Coronary artery (tissue), 2 donors: Measurements from ENCODE around the gene TEAD2.

ENCODE experiments used
- DNase-seq: peaks from one replicate; pipeline ENCODE4 v3.0.0-alpha.2; 2017; ENCODE audit warnings: low spot score
- H3K27ac ChIP-seq, 2 donors: fragments of 200-600 bp; sonication (generic); one replicate each; pipeline ENCODE4 v1.5.1; 2016 to 2019
- H3K4me3 ChIP-seq: fragments of 200-600 bp; sonication (generic); 2 replicates; pipeline ENCODE4 v1.5.1; 2016; ENCODE audit warnings: mild to moderate bottlenecking, moderate library complexity
- CTCF ChIP-seq: fragments of 200-600 bp; sonication (generic); IDR thresholded peaks from one replicate; pipeline ENCODE4 v1.5.1; 2019; ENCODE audit warnings: antibody characterized with exemption

TEAD2 gene

GRCh38 chr19:49368711-49369358 lies 6.6 kb upstream of the TEAD2 start:
- no peak for TF ChIP-seq CTCF
- DNase-seq, result no peak
- Histone ChIP-seq H3K4me3 (no peak overlapping the region), H3K27ac (no peak overlapping the region)

- no peak for TF ChIP-seq CTCF
- DNase-seq, result no peak
- Histone ChIP-seq H3K27ac (no peak overlapping the region), H3K4me3 (no peak overlapping the region)
Observed at GRCh38 chr19:49366110-49366509, 3.9 kb upstream of the TEAD2 start.

GRCh38 chr19:49364083-49364737 lies 2.0 kb upstream of the TEAD2 start:
- DNase-seq, result no peak
- Histone ChIP-seq H3K27ac (peak overlapping the region; percentile 73 to 94), H3K4me3 (peak overlapping the region; percentile 58)
- no peak for TF ChIP-seq CTCF

GRCh38 chr19:49363268-49364082 lies 1.3 kb upstream of the TEAD2 start, which contains the start of gene DKKL1:
Gene DKKL1 (plus strand): TSS chr19:49363877. CDS start chr19:49363999, 122 bp downstream.
- Histone ChIP-seq H3K27ac (peak within 1 kb of the TSS; percentile 91 to 94), H3K4me3 (peak within 1 kb of the TSS; percentile 85)
- no peak for TF ChIP-seq CTCF
- DNase-seq, result peak; percentile 99

DNA sequence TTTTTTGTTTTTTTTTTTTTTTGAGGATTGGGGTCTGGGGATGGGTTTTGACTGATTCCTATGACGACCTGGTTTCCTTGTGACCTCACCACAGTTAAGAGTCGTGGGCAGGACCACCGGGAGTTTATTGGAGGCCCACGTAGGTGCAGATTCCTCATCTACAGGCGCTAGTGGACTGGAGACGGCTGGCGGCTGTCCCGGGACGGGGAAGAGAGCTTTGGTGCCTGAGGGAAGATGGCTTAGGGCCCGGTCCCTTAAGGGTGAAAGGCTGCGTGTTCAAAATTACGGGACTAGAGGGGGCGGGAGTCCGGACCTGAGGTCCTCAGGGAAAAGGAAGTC lies 682 bp upstream of the TEAD2 start:
- DNase-seq, result no peak
- Histone ChIP-seq H3K4me3 (peak overlapping the region; percentile 58), H3K27ac (peak overlapping the region; percentile 91 to 94)
- TF ChIP-seq CTCF, result no peak

GRCh38 chr19:49361438-49362047 lies 673 bp downstream of the TEAD2 start:
- peak; percentile 86 for DNase-seq
- peak overlapping the region; percentile 91 to 94 for H3K27ac ChIP-seq
- no peak for TF ChIP-seq CTCF
- peak overlapping the region; percentile 85 for H3K4me3 ChIP-seq
